Measurements from ENCODE around the gene CDKL5.
A peak's percentile ranks its signal among the peaks of the same experiment; 100 is the strongest.

Gene CDKL5

DNA sequence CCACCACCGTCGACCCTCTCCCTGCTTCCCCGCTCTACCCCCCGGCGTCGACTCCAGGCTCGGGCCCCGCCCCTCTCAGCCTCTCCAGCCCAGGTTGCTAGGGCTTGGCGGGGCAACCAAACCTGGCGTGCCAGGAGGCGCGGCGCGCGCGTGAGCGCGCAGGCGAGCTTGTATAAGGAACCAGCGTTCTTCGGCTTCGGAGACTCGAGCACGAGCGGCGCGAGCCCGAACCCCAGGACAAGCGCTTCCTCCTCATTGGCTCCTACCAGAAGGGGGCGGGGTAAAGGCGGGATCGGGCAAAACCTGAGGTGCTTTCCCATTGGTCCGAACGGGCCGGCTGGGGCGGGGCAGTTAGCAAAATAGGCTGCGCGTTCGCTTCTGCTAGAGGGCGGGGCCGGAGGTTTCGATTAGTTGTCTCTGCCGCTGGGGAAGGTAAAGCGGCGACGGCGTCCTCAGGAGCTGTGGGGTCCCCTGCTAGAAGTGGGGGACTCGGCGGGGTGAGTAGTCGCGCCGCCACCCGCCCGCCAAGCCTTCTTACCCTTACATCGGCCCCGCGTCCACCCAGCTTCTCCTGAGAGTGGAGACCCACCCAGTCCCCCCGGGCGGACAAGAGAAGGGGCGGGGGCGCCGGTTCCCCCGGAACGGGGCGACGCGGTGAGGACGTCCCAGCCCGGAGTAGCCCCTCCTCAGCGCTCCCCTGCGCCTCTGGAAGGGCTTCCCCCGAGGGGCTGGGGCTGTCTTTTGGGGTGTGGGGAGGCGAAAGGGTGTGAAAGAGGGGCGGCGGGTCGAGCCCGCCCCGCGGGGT lies at the start of gene CDKL5:
Gene CDKL5, plus strand, starts transcription at position 410 of the 805 bp plus-strand sequence. CDS start 81,489 bp downstream, outside the sequence.
- peak within 1 kb of the TSS; percentile 69 for H3K4me3 ChIP-seq (ENCODE audit: low read depth, low read length)
- peak; percentile 97 for DNase-seq (ENCODE audit: low read depth)
- TF ChIP-seq CTCF (conservative IDR thresholded peaks at IDR 0.05; ENCODE audit: low read depth, low read length) = no peak

- H3K4me3 ChIP-seq (ENCODE audit: low read depth, low read length) = no peak overlapping the region
- TF ChIP-seq CTCF (conservative IDR thresholded peaks at IDR 0.05; ENCODE audit: low read depth, low read length) = peak; percentile 66
- DNase-seq (ENCODE audit: low read depth) = peak; percentile 36
Measured at GRCh38 chrX:18377796-18378195, 47.6 kb upstream of the CDKL5 start.

- no peak for DNase-seq (ENCODE audit: low read depth)
- no peak overlapping the region for H3K4me3 ChIP-seq (ENCODE audit: low read depth, low read length)
- TF ChIP-seq CTCF (conservative IDR thresholded peaks at IDR 0.05; ENCODE audit: low read depth, low read length) = no peak
Measured at GRCh38 chrX:18389966-18390365, 35.4 kb upstream of the CDKL5 start.

GRCh38 chrX:18390941-18391538 lies 34.4 kb upstream of the CDKL5 start:
- no peak overlapping the region for H3K4me3 ChIP-seq (ENCODE audit: low read depth, low read length)
- TF ChIP-seq CTCF (conservative IDR thresholded peaks at IDR 0.05; ENCODE audit: low read depth, low read length) = peak; percentile 66

GRCh38 chrX:18394477-18394876 lies 30.9 kb upstream of the CDKL5 start:
- no peak for TF ChIP-seq CTCF (conservative IDR thresholded peaks at IDR 0.05; ENCODE audit: low read depth, low read length)
- DNase-seq (ENCODE audit: low read depth) = no peak
- no peak overlapping the region for H3K4me3 ChIP-seq (ENCODE audit: low read depth, low read length)

More at GRCh38 chrX:18390941-18391538, 34.4 kb upstream of the CDKL5 start:
- DNase-seq (ENCODE audit: low read depth) = peak; percentile 71

GRCh38 chrX:18401848-18402213 lies 23.6 kb upstream of the CDKL5 start:
- TF ChIP-seq CTCF (conservative IDR thresholded peaks at IDR 0.05; ENCODE audit: low read depth, low read length) = no peak
- no peak overlapping the region for H3K4me3 ChIP-seq (ENCODE audit: low read depth, low read length)
- no peak for DNase-seq (ENCODE audit: low read depth)

Data from choroid plexus epithelial cell (primary cell).